Ovary (tissue), 9 donors: ENCODE results near the gene MAP2K5. TPM values are rescaled to one million over a fixed set of nuclear protein-coding genes. Genes with fewer than 3 reads are reported as not detected.

Experiments used
- DNase-seq, 5 donors: peaks; one replicate each; pipeline ENCODE4 v3.0.0-alpha.2; 2019 to 2020
- H3K27ac ChIP-seq, 2 donors: fragments of 200-600 bp; one replicate each; pipeline versions ENCODE4 v1.5.1 to v1.8.0; 2019 to 2022
- H3K27me3 ChIP-seq: fragments of 200-600 bp; one replicate; pipeline ENCODE4 v1.8.0; 2022
- H3K36me3 ChIP-seq: fragments of 200-600 bp; sonication (generic); one replicate; pipeline ENCODE4 v1.5.1; 2019
- H3K4me1 ChIP-seq: one replicate; pipeline ENCODE4 v1.8.1; 2013; ENCODE audit warnings: mild to moderate bottlenecking, moderate library complexity; ENCODE audit not compliant: insufficient read depth
- H3K4me3 ChIP-seq: fragments of 200-600 bp; sonication (generic); one replicate; pipeline ENCODE4 v1.5.1; 2017
- H3K9me3 ChIP-seq, 2 donors: fragments of 200-600 bp in 1 of 2; sonication (generic) in 1 of 2; one replicate each; pipeline versions ENCODE4 v1.5.1 to v1.8.1; 2013 to 2019; ENCODE audit warnings: mild to moderate bottlenecking in 1 of 2, moderate library complexity in 1 of 2
- CTCF ChIP-seq, 3 donors: fragments of 450-650 bp in 2 of 3; fragments of 200-600 bp in 1 of 3; IDR thresholded peaks; one replicate each; pipeline versions ENCODE4 v1.5.1 to v1.8.0; 2016 to 2022; ENCODE audit warnings: antibody characterized with exemption in 3 of 3, mild to moderate bottlenecking in 1 of 3
- EP300 ChIP-seq: sonication (generic); formaldehyde crosslinking; IDR thresholded peaks from one replicate; pipeline ENCODE4 v1.6.1; 2017; ENCODE audit warnings: antibody characterized with exemption
- POLR2A ChIP-seq: fragments of 450-650 bp; IDR thresholded peaks from one replicate; pipeline ENCODE4 v1.6.1; 2017; ENCODE audit warnings: antibody characterized with exemption, mild to moderate bottlenecking, moderate library complexity
- WGBS, 3 donors: extraction: QIAGEN DNeasy Blood & Tissue Kit in 1 of 3; methylation state at CpG; one replicate each; pipeline versions ENCODE4 v1.1.5 to v1.1.7; 2013 to 2017; 5-methylcytosine and 5-hydroxymethylcytosine counted together
- intact Hi-C, 4 donors: fragments of 100-400 bp; cut with DNase I; formaldehyde crosslinking; loops; one replicate each; pipeline versions ENCODE4 v1.11.0 to v1.15.1; 2022 to 2023
- polyA plus RNA-seq, 2 donors: library from polyadenylated mRNA; stranded (reverse); fragments of 200-250 nt in 1 of 2; fragments of 350-450 nt in 1 of 2; fragmentation: Illumina TruSeq in 1 of 2; extraction: RNeasy Lipid Tissue Mini Kit (QIAGEN cat#74804) in 1 of 2; gene quantifications; one replicate each; pipeline ENCODE4 v1.2.3, GENCODE V29; 2013 to 2014
- total RNA-seq, 7 donors: library from RNA; depleted of rRNA in 2 of 7; stranded (reverse); fragments of >200 nt in 2 of 7; fragmentation: NEBNext Ultra II Directional in 3 of 7; extraction: Animal tissue kit (Norgen Biotek cat#: 25700) in 3 of 7; gene quantifications; one replicate each; pipeline versions ENCODE4 v1.1.0 to v1.2.4, GENCODE V29; 2016 to 2023
- donor health status: DM: no; HTN: no; CAD: no; lungs with moderate emphysema.
- donor health status: DM: no; HTN: no; CAD: no.
- donor health status: Bipolar disorder and iron deficiency.
- donor health status: DM: yes; HTN: yes; CAD: no.
- donor health status: DM: no; HTN: no; CAD: no.
- donor health status: DM: yes; HTN: yes; CAD: no.

Gene MAP2K5
- total and polyA plus RNA-seq, 9 donors: 4.0 to 39.8 (median 23.2) TPM

- Histone ChIP-seq H3K4me1 (peaks cover 20% of the 10 kb centered on the region), H3K9me3 (no peaks in the 10 kb centered on the region), H3K36me3 (no peaks in the 10 kb centered on the region), H3K27me3 (peaks cover 5% of the 10 kb centered on the region), H3K4me3 (no peak overlapping the region), H3K27ac (no peak overlapping the region)
- no peak for TF ChIP-seq CTCF (IDR thresholded peaks at IDR 0.05)
- TF ChIP-seq POLR2A: no peak
- no peak for TF ChIP-seq EP300
- intact Hi-C loops: loop anchor here (5.0 to 10.0 kb wide), 6 partner anchors 295 to 892 kb away; partner anchors contain the start of genes C15orf61 (in 1 of the 4) and MAP2K5 (in 1 of the 4)
- no peak for DNase-seq
- WGBS, 3 donors: 71 to 80% (median 74%) methylated on average over 2 of the region's 2 CpGs
Observed at GRCh38 chr15:67836955-67837354, 294.5 kb downstream of the MAP2K5 start.

- Histone ChIP-seq H3K36me3 (no peaks in the 10 kb centered on the region), H3K27me3 (peaks cover under 1% of the 10 kb centered on the region), H3K4me3 (peak overlapping the region; percentile 80), H3K9me3 (no peaks in the 10 kb centered on the region), H3K27ac (peak overlapping the region; percentile 6 to 27), H3K4me1 (peaks cover 23% of the 10 kb centered on the region)
- TF ChIP-seq POLR2A (no peak), EP300 (no peak), CTCF (IDR thresholded peaks at IDR 0.05) (no peak)
- WGBS, 3 donors: 7 to 8% (median 7%) methylated on average over 25 of the region's 25 CpGs
- intact Hi-C loops: loop anchor here (5.0 to 10.0 kb wide), 6 partner anchors 297 to 894 kb away; partner anchors contain the start of genes C15orf61 (in 1 of the 4) and MAP2K5 (in 1 of the 4)
- peak; percentile 51 to 71 (median 61) for DNase-seq
Observed at GRCh38 chr15:67838789-67839332, 296.4 kb downstream of the MAP2K5 start.

GRCh38 chr15:67839499-67839928 lies 297.0 kb downstream of the MAP2K5 start:
- Histone ChIP-seq H3K27ac (peak overlapping the region in 1 of 2 donors; percentile 99), H3K4me3 (peak overlapping the region; percentile 80), H3K9me3 (no peaks in the 10 kb centered on the region), H3K4me1 (peaks cover 23% of the 10 kb centered on the region), H3K27me3 (no peaks in the 10 kb centered on the region), H3K36me3 (no peaks in the 10 kb centered on the region)
- 1% methylated on average over 12 of the region's 12 CpGs for WGBS, 3 donors
- intact Hi-C loops: loop anchor here (5.0 to 10.0 kb wide), 6 partner anchors 297 to 895 kb away; partner anchors contain the start of genes C15orf61 (in 1 of the 4) and MAP2K5 (in 1 of the 4)
- no peak for TF ChIP-seq EP300
- TF ChIP-seq CTCF (IDR thresholded peaks at IDR 0.05): no peak
- no peak for TF ChIP-seq POLR2A
- peak in 2 of 5 donors; percentile 33 to 34 for DNase-seq

- H3K4me1 ChIP-seq: peaks cover 19% of the 10 kb centered on the region
- intact Hi-C loops: loop anchor here (5.0 to 10.0 kb wide), 6 partner anchors 298 to 895 kb away; partner anchors contain the start of genes C15orf61 (in 1 of the 4) and MAP2K5 (in 1 of the 4)
Observed at GRCh38 chr15:67839929-67840748, 297.6 kb downstream of the MAP2K5 start, which contains the start of gene RNU6-1. Gene RNU6-1 (minus strand): TSS chr15:67840045.

More at GRCh38 chr15:67839929-67840748, 297.6 kb downstream of the MAP2K5 start, which contains the start of gene RNU6-1:
- Histone ChIP-seq H3K27ac (peak within 1 kb of the TSS; percentile 95 to 99), H3K36me3 (no peaks in the 10 kb centered on the region), H3K9me3 (no peaks in the 10 kb centered on the region), H3K27me3 (no peaks in the 10 kb centered on the region), H3K4me3 (peak within 1 kb of the TSS; percentile 80)
- 0% methylated on average over 43 to 62 of the region's 62 CpGs for WGBS, 3 donors
- peak; percentile 92 for TF ChIP-seq POLR2A
- TF ChIP-seq CTCF (IDR thresholded peaks at IDR 0.05): no peak
- TF ChIP-seq EP300: no peak
- DNase-seq: peak; percentile 94 to 97 (median 95)
